Progenitor cell of endocrine pancreas (in vitro differentiated cells): ENCODE data around the gene SND1. TPM values are rescaled to one million over a fixed set of nuclear protein-coding genes. Genes with fewer than 3 reads are reported as not detected.

Experiments used
- DNase-seq: peaks from one replicate; pipeline ENCODE4 v3.0.0; 2021; ENCODE audit warnings: low spot score; ENCODE audit not compliant: unreplicated experiment
- H3K27ac Mint-ChIP-seq: 2 replicates; pipeline ENCODE4 v1.8.0; 2021; ENCODE audit warnings: mild to moderate bottlenecking, moderate library complexity, mixed read lengths
- H3K27me3 Mint-ChIP-seq: 2 replicates; pipeline ENCODE4 v1.8.0; 2021; ENCODE audit warnings: mixed read lengths
- H3K36me3 Mint-ChIP-seq: 2 replicates; pipeline ENCODE4 v1.8.0; 2022; ENCODE audit warnings: mixed read lengths; ENCODE audit not compliant: insufficient read depth
- H3K4me1 Mint-ChIP-seq: 2 replicates; pipeline ENCODE4 v1.8.0; 2021; ENCODE audit warnings: low read depth, mixed read lengths
- H3K4me3 Mint-ChIP-seq: 2 replicates; pipeline ENCODE4 v1.8.0; 2021; ENCODE audit warnings: low read depth, mild to moderate bottlenecking, moderate library complexity, mixed read lengths
- H3K9me3 Mint-ChIP-seq: 2 replicates; pipeline ENCODE4 v1.8.0; 2021; ENCODE audit warnings: low read depth, mixed read lengths
- CTCF ChIP-seq: fragments of 200-600 bp; sonication (generic); IDR thresholded peaks from one replicate; pipeline ENCODE4 v1.5.0; 2021; ENCODE audit warnings: antibody characterized with exemption, mild to moderate bottlenecking; ENCODE audit not compliant: unreplicated experiment
- total RNA-seq: library from RNA; stranded (reverse); gene quantifications from 2 replicates; pipeline ENCODE4 v1.2.1, GENCODE V29; 2021

Gene SND1
- total RNA-seq, 1 donor from 2014 or later, result 213 TPM

DNA sequence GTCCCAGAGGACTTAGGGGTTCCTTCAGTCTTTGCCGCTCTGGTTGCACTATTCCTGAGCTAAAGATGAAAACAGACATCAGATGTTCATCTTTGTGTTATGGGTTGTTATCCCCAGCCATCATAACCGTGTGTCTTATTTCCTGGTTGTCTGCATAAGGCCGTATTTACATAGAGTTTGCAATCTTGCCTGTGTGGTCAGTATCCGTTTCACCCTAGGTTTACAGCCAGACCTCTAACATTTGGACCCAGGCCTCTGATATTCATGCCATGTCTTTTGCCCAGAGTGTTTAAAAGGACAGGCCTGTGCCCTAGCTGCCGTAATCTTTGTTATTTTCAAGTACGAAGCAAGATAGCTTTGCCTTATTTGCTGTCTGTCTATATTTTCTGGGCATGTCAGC lies 352.6 kb downstream of the SND1 start:
- TF ChIP-seq CTCF, result no peak
- peak overlapping the region; percentile 22 for H3K27ac Mint-ChIP-seq
- H3K36me3 Mint-ChIP-seq, result peaks cover 2% of the 10 kb centered on the region
- H3K4me1 Mint-ChIP-seq, result peaks cover 36% of the 10 kb centered on the region
- H3K27me3 Mint-ChIP-seq, result no peaks in the 10 kb centered on the region
- no peak overlapping the region for H3K4me3 Mint-ChIP-seq
- no peak for DNase-seq
- no peaks in the 10 kb centered on the region for H3K9me3 Mint-ChIP-seq

- no peak for DNase-seq
- Mint-ChIP-seq H3K9me3 (no peaks in the 10 kb centered on the region), H3K36me3 (peaks cover 2% of the 10 kb centered on the region), H3K27ac (peak overlapping the region; percentile 22), H3K4me3 (no peak overlapping the region), H3K27me3 (no peaks in the 10 kb centered on the region), H3K4me1 (peaks cover 40% of the 10 kb centered on the region)
- TF ChIP-seq CTCF, result no peak
Observed at GRCh38 chr7:128005117-128005516, 353.1 kb downstream of the SND1 start.

GRCh38 chr7:128005759-128006159 lies 353.8 kb downstream of the SND1 start:
- H3K27me3 Mint-ChIP-seq, result no peaks in the 10 kb centered on the region
- H3K4me1 Mint-ChIP-seq, result peaks cover 42% of the 10 kb centered on the region
- no peak for TF ChIP-seq CTCF
- H3K36me3 Mint-ChIP-seq, result peaks cover 2% of the 10 kb centered on the region
- H3K9me3 Mint-ChIP-seq, result no peaks in the 10 kb centered on the region
- DNase-seq, result no peak
- H3K27ac Mint-ChIP-seq, result peak overlapping the region; percentile 78
- H3K4me3 Mint-ChIP-seq, result peak overlapping the region; percentile 53

- Mint-ChIP-seq H3K9me3 (no peaks in the 10 kb centered on the region), H3K36me3 (peaks cover 2% of the 10 kb centered on the region), H3K27me3 (no peaks in the 10 kb centered on the region), H3K4me1 (peaks cover 42% of the 10 kb centered on the region), H3K4me3 (no peak overlapping the region), H3K27ac (peak overlapping the region; percentile 78)
- TF ChIP-seq CTCF, result no peak
- DNase-seq, result no peak
Observed at GRCh38 chr7:128006550-128007302, 354.7 kb downstream of the SND1 start.

GRCh38 chr7:128007303-128007680 lies 355.3 kb downstream of the SND1 start:
- TF ChIP-seq CTCF, result no peak
- no peaks in the 10 kb centered on the region for H3K9me3 Mint-ChIP-seq
- H3K4me1 Mint-ChIP-seq, result peaks cover 42% of the 10 kb centered on the region
- no peak overlapping the region for H3K4me3 Mint-ChIP-seq
- DNase-seq, result no peak
- H3K36me3 Mint-ChIP-seq, result no peaks in the 10 kb centered on the region
- H3K27me3 Mint-ChIP-seq, result no peaks in the 10 kb centered on the region
- no peak overlapping the region for H3K27ac Mint-ChIP-seq
